ENCODE data around the gene EIF4EBP3. TPM values are rescaled to one million over a fixed set of nuclear protein-coding genes. Genes with fewer than 3 reads are reported as not detected.

The EIF4EBP3 gene
- total RNA-seq, 1 donor from 2014 or later = 9.2 TPM

DNA sequence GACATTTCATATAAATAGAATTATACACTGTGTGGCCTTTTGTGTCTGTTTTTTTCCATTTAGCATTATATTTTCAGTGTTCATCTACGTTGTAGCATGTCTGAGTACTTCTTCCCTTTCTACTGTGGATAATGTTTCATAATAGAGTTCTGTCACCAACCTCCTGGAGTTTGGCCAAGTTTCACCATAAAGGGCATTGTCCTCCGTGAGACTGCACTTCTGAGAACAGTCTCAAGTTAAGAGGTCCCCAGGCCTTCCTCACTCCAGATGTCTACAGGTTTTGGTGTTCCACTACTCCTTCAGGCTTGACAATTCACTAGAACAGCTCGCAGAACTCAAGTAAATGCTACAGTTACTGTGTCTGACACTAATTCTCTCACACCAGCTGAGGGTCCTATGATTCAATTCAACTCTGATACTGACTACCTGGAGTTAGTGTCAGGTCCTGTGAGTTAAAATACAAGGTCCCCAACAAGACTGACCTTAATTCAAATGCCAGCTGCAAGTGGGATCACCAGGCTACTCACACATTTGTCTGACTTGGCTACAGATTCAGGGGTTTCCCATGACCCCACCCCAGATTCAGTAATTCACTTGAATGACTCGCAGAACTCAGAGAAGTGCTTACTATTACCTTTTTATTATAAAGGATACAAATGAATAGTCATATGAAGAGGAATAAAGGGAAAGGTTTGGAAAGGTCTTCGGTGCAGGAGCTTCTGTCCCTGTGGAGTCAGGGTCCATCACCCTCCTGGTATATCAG lies 48.3 kb downstream of the EIF4EBP3 start:
- no peaks in the 10 kb centered on the region for H3K4me1 Mint-ChIP-seq (ENCODE audit: low read depth)
- no peak overlapping the region for H3K27ac Mint-ChIP-seq

GRCh38 chr5:140596321-140596741 lies 48.9 kb downstream of the EIF4EBP3 start:
- Mint-ChIP-seq H3K27ac (no peak overlapping the region), H3K9me3 (no peaks in the 10 kb centered on the region), H3K4me1 (ENCODE audit: low read depth) (no peaks in the 10 kb centered on the region), H3K36me3 (ENCODE audit: low read depth) (no peaks in the 10 kb centered on the region), H3K27me3 (ENCODE audit: low read depth) (no peaks in the 10 kb centered on the region), H3K4me3 (ENCODE audit: low read depth) (no peak overlapping the region)
- intact Hi-C loops (cut with micrococcal nuclease) = no loop called here
- DNase-seq (ENCODE audit: low spot score) = no peak

More for the DNA sequence above, 48.3 kb downstream of the EIF4EBP3 start:
- no peak for DNase-seq (ENCODE audit: low spot score)
- intact Hi-C loops (cut with micrococcal nuclease) = no loop called here
- H3K4me3 Mint-ChIP-seq (ENCODE audit: low read depth) = no peak overlapping the region
- no peaks in the 10 kb centered on the region for H3K9me3 Mint-ChIP-seq
- no peaks in the 10 kb centered on the region for H3K27me3 Mint-ChIP-seq (ENCODE audit: low read depth)
- H3K36me3 Mint-ChIP-seq (ENCODE audit: low read depth) = no peaks in the 10 kb centered on the region

GRCh38 chr5:140598836-140599235 lies 51.4 kb downstream of the EIF4EBP3 start:
- Mint-ChIP-seq H3K9me3 (no peaks in the 10 kb centered on the region), H3K27ac (no peak overlapping the region), H3K4me3 (ENCODE audit: low read depth) (no peak overlapping the region), H3K27me3 (ENCODE audit: low read depth) (no peaks in the 10 kb centered on the region), H3K4me1 (ENCODE audit: low read depth) (no peaks in the 10 kb centered on the region), H3K36me3 (ENCODE audit: low read depth) (no peaks in the 10 kb centered on the region)
- no peak for DNase-seq (ENCODE audit: low spot score)
- intact Hi-C loops (cut with micrococcal nuclease) = no loop called here

Other genes starting within 250 kb of the EIF4EBP3 start
- 60.4 and 61.0 TPM in 2 replicates for gene PFDN1, start 244.6 kb upstream of the EIF4EBP3 start, total RNA-seq
- gene HBEGF, start 201.1 kb upstream of the EIF4EBP3 start, total RNA-seq = 15.7 and 17.1 TPM in 2 replicates
- 0.18 TPM in 1 of 2 replicates, not detected in the other for gene SLC4A9, start 187.5 kb upstream of the EIF4EBP3 start, total RNA-seq
- 119 and 120 TPM in 2 replicates for gene ANKHD1, start 145.8 kb upstream of the EIF4EBP3 start, total RNA-seq
- 45.9 and 48.2 TPM in 2 replicates for gene SRA1, start 9.8 kb downstream of the EIF4EBP3 start, total RNA-seq
- gene APBB3, start 16.9 kb downstream of the EIF4EBP3 start, total RNA-seq = 15.1 and 17.9 TPM in 2 replicates
- 91.9 and 97.3 TPM in 2 replicates for gene SLC35A4, start 17.2 kb downstream of the EIF4EBP3 start, total RNA-seq
- 0.39 TPM in 2 replicates for gene CD14, start 85.5 kb downstream of the EIF4EBP3 start, total RNA-seq
- gene TMCO6, start 91.8 kb downstream of the EIF4EBP3 start, total RNA-seq = 40.2 and 40.7 TPM in 2 replicates
- 63.0 and 65.6 TPM in 2 replicates for gene NDUFA2, start 100.0 kb downstream of the EIF4EBP3 start, total RNA-seq
- gene IK, start 100.2 kb downstream of the EIF4EBP3 start, total RNA-seq = 111 and 119 TPM in 2 replicates
- 39.1 and 40.0 TPM in 2 replicates for gene WDR55, start 117.2 kb downstream of the EIF4EBP3 start, total RNA-seq
- 3.2 and 3.5 TPM in 2 replicates for gene DND1, start 125.9 kb downstream of the EIF4EBP3 start, total RNA-seq
- gene HARS1, start 143.7 kb downstream of the EIF4EBP3 start, total RNA-seq = 107 and 110 TPM in 2 replicates
- gene HARS2, start 143.8 kb downstream of the EIF4EBP3 start, total RNA-seq = 28.0 and 30.1 TPM in 2 replicates
- gene ZMAT2, start 152.8 kb downstream of the EIF4EBP3 start, total RNA-seq = 53.4 and 53.9 TPM in 2 replicates
- 0.07 TPM in 1 of 2 replicates, not detected in the other for gene PCDHA1, start 238.5 kb downstream of the EIF4EBP3 start, total RNA-seq
- gene PCDHA2, start 247.2 kb downstream of the EIF4EBP3 start, total RNA-seq = not detected in 2 replicates